Activated T-helper 1 cell treated with anti-CD3 and anti-CD28 coated beads, Interleukin-12 subunit alpha, Interleukin-12 subunit beta, Interleukin-2, Interleukin-4 antibody, amounts not matched to agents 30 ng/mL and 10 ng/mL and 1 ng/mL, durations not matched to agents 14 hours and 24 hours and 36 hours (primary cell): ENCODE measurements around the gene COPB2. TPM values are rescaled to one million over a fixed set of nuclear protein-coding genes. Genes with fewer than 3 reads are reported as not detected.

ENCODE experiments used
- DNase-seq: peaks from one replicate; pipeline ENCODE4 v3.0.0; 2021; ENCODE audit warnings: low spot score
- H3K27ac Mint-ChIP-seq: one replicate; pipeline ENCODE4 v1.8.0; 2021; ENCODE audit warnings: mild to moderate bottlenecking, mixed read lengths
- H3K27me3 Mint-ChIP-seq: one replicate; pipeline ENCODE4 v1.8.0; 2022; ENCODE audit warnings: mild to moderate bottlenecking, moderate library complexity, mixed read lengths; ENCODE audit not compliant: insufficient read depth
- H3K36me3 Mint-ChIP-seq: one replicate; pipeline ENCODE4 v1.8.0; 2021; ENCODE audit warnings: low read depth, mixed read lengths
- H3K4me1 Mint-ChIP-seq: one replicate; pipeline ENCODE4 v1.8.0; 2021; ENCODE audit warnings: low read depth, mixed read lengths
- H3K4me3 Mint-ChIP-seq: one replicate; pipeline ENCODE4 v1.8.0; 2021; ENCODE audit warnings: mild to moderate bottlenecking, moderate library complexity, mixed read lengths
- H3K9me3 Mint-ChIP-seq: one replicate; pipeline ENCODE4 v1.8.0; 2021; ENCODE audit warnings: mixed read lengths
- intact Hi-C: fragments of 100-400 bp; cut with micrococcal nuclease; formaldehyde crosslinking; loops from one replicate; pipeline ENCODE4 v1.15.1; 2024
- total RNA-seq: library from RNA; stranded (reverse); gene quantifications from 2 replicates; pipeline ENCODE4 v1.2.3, GENCODE V29; 2022

The COPB2 gene
- 96.9 and 103 TPM in 2 replicates for total RNA-seq

GRCh38 chr3:139389552-139390368, at the start of gene COPB2:
TSS of gene COPB2 (minus strand) at chr3:139389647. CDS start at chr3:139389550, 97 bp downstream.
- no peaks in the 10 kb centered on the region for H3K27me3 Mint-ChIP-seq
- intact Hi-C loops: loop anchor here (1.0 to 10.0 kb wide), 7 partner anchors 31 to 1555 kb away; partner anchors contain the start of genes ARMC8, DBR1, MRPS22 and PIK3CB
- peak; percentile 96 for DNase-seq
- peak within 1 kb of the TSS; percentile 91 for H3K4me3 Mint-ChIP-seq
- H3K4me1 Mint-ChIP-seq: peaks cover 52% of the 10 kb centered on the region
- H3K9me3 Mint-ChIP-seq: no peaks in the 10 kb centered on the region
- peak within 1 kb of the TSS; percentile 96 for H3K27ac Mint-ChIP-seq
- H3K36me3 Mint-ChIP-seq: peaks cover 8% of the 10 kb centered on the region

- Mint-ChIP-seq H3K36me3 (no peaks in the 10 kb centered on the region), H3K4me1 (no peaks in the 10 kb centered on the region), H3K27ac (no peak overlapping the region), H3K4me3 (no peak overlapping the region), H3K9me3 (no peaks in the 10 kb centered on the region), H3K27me3 (peaks cover 4% of the 10 kb centered on the region)
- intact Hi-C loops: no loop called here
- DNase-seq: no peak
Measured at GRCh38 chr3:139434764-139435307, 45.4 kb upstream of the COPB2 start.

GRCh38 chr3:139434228-139434627, 44.8 kb upstream of the COPB2 start:
- H3K4me1 Mint-ChIP-seq: no peaks in the 10 kb centered on the region
- intact Hi-C loops: no loop called here
- no peak for DNase-seq
- peaks cover 4% of the 10 kb centered on the region for H3K27me3 Mint-ChIP-seq
- H3K9me3 Mint-ChIP-seq: no peaks in the 10 kb centered on the region
- no peak overlapping the region for H3K4me3 Mint-ChIP-seq
- no peaks in the 10 kb centered on the region for H3K36me3 Mint-ChIP-seq
- H3K27ac Mint-ChIP-seq: no peak overlapping the region

GRCh38 chr3:139433089-139433488, 43.6 kb upstream of the COPB2 start:
- intact Hi-C loops: no loop called here
- no peaks in the 10 kb centered on the region for H3K36me3 Mint-ChIP-seq
- no peak overlapping the region for H3K27ac Mint-ChIP-seq
- H3K4me3 Mint-ChIP-seq: no peak overlapping the region
- DNase-seq: no peak
- no peaks in the 10 kb centered on the region for H3K4me1 Mint-ChIP-seq
- peaks cover 4% of the 10 kb centered on the region for H3K27me3 Mint-ChIP-seq
- no peaks in the 10 kb centered on the region for H3K9me3 Mint-ChIP-seq

- no peak overlapping the region for H3K27ac Mint-ChIP-seq
- intact Hi-C loops: no loop called here
- H3K27me3 Mint-ChIP-seq: no peaks in the 10 kb centered on the region
- no peaks in the 10 kb centered on the region for H3K9me3 Mint-ChIP-seq
- no peaks in the 10 kb centered on the region for H3K4me1 Mint-ChIP-seq
- no peaks in the 10 kb centered on the region for H3K36me3 Mint-ChIP-seq
- no peak for DNase-seq
- H3K4me3 Mint-ChIP-seq: no peak overlapping the region
Measured at GRCh38 chr3:139430493-139430892, 41.0 kb upstream of the COPB2 start.

GRCh38 chr3:139427283-139428060, 38.0 kb upstream of the COPB2 start:
- no peak overlapping the region for H3K27ac Mint-ChIP-seq
- H3K9me3 Mint-ChIP-seq: no peaks in the 10 kb centered on the region
- DNase-seq: peak; percentile 9
- H3K27me3 Mint-ChIP-seq: no peaks in the 10 kb centered on the region
- intact Hi-C loops: loop anchor here (1.0 to 5.0 kb wide), 4 partner anchors 135 to 1310 kb away; no protein-coding TSS in a partner anchor
- no peak overlapping the region for H3K4me3 Mint-ChIP-seq
- no peaks in the 10 kb centered on the region for H3K36me3 Mint-ChIP-seq
- H3K4me1 Mint-ChIP-seq: no peaks in the 10 kb centered on the region

GRCh38 chr3:139425745-139426400, 36.4 kb upstream of the COPB2 start:
- Mint-ChIP-seq H3K27me3 (no peaks in the 10 kb centered on the region), H3K9me3 (no peaks in the 10 kb centered on the region), H3K4me3 (no peak overlapping the region), H3K36me3 (no peaks in the 10 kb centered on the region), H3K27ac (no peak overlapping the region), H3K4me1 (no peaks in the 10 kb centered on the region)
- intact Hi-C loops: loop anchor here (5.0 kb wide), 2 partner anchors 516 to 1311 kb away; no protein-coding TSS in a partner anchor
- DNase-seq: no peak

- H3K9me3 Mint-ChIP-seq: no peaks in the 10 kb centered on the region
- H3K27me3 Mint-ChIP-seq: no peaks in the 10 kb centered on the region
- H3K4me1 Mint-ChIP-seq: no peaks in the 10 kb centered on the region
- H3K4me3 Mint-ChIP-seq: no peak overlapping the region
- no peak for DNase-seq
- no peak overlapping the region for H3K27ac Mint-ChIP-seq
- intact Hi-C loops: no loop called here
- H3K36me3 Mint-ChIP-seq: no peaks in the 10 kb centered on the region
Measured at GRCh38 chr3:139423232-139423631, 33.8 kb upstream of the COPB2 start.

GRCh38 chr3:139421460-139421859, 32.0 kb upstream of the COPB2 start:
- H3K9me3 Mint-ChIP-seq: peaks cover 10% of the 10 kb centered on the region
- H3K4me1 Mint-ChIP-seq: no peaks in the 10 kb centered on the region
- no peak overlapping the region for H3K4me3 Mint-ChIP-seq
- H3K36me3 Mint-ChIP-seq: no peaks in the 10 kb centered on the region
- H3K27me3 Mint-ChIP-seq: peaks cover 6% of the 10 kb centered on the region
- intact Hi-C loops: no loop called here
- H3K27ac Mint-ChIP-seq: no peak overlapping the region
- no peak for DNase-seq

- Mint-ChIP-seq H3K4me1 (no peaks in the 10 kb centered on the region), H3K36me3 (no peaks in the 10 kb centered on the region), H3K9me3 (peaks cover 10% of the 10 kb centered on the region), H3K27ac (no peak overlapping the region), H3K4me3 (no peak overlapping the region), H3K27me3 (peaks cover 6% of the 10 kb centered on the region)
- intact Hi-C loops: no loop called here
- no peak for DNase-seq
Measured at GRCh38 chr3:139421040-139421439, 31.6 kb upstream of the COPB2 start.

- intact Hi-C loops: no loop called here
- DNase-seq: no peak
- no peaks in the 10 kb centered on the region for H3K4me1 Mint-ChIP-seq
- H3K27me3 Mint-ChIP-seq: peaks cover 7% of the 10 kb centered on the region
- no peak overlapping the region for H3K27ac Mint-ChIP-seq
- H3K4me3 Mint-ChIP-seq: no peak overlapping the region
- peaks cover 17% of the 10 kb centered on the region for H3K9me3 Mint-ChIP-seq
- no peaks in the 10 kb centered on the region for H3K36me3 Mint-ChIP-seq
Measured at GRCh38 chr3:139418144-139418543, 28.7 kb upstream of the COPB2 start.

GRCh38 chr3:139416275-139416674, 26.8 kb upstream of the COPB2 start:
- no peaks in the 10 kb centered on the region for H3K36me3 Mint-ChIP-seq
- H3K4me3 Mint-ChIP-seq: no peak overlapping the region
- H3K27me3 Mint-ChIP-seq: peaks cover 7% of the 10 kb centered on the region
- no peaks in the 10 kb centered on the region for H3K4me1 Mint-ChIP-seq
- no peak overlapping the region for H3K27ac Mint-ChIP-seq
- peaks cover 26% of the 10 kb centered on the region for H3K9me3 Mint-ChIP-seq
- DNase-seq: no peak
- intact Hi-C loops: no loop called here
